HL-60/S4 treated with retinoic acid at 250 ng/mL for 4 days and 3 days (cell line): Measurements from ENCODE around the gene APBB2.

Experiments
- in situ Hi-C: fragments of 300-500 bp; cut with MboI; formaldehyde crosslinking; loops from 2 replicates; pipeline ENCODE4 v1.7.0; 2022; ENCODE audit warnings: low sequenced_read_pairs

The APBB2 gene

GRCh38 chr4:41197495-41197894, 16.8 kb downstream of the APBB2 start:
- in situ Hi-C loops: no loop called here

- in situ Hi-C loops: no loop called here
Observed at GRCh38 chr4:41196633-41197332, 17.6 kb downstream of the APBB2 start.

GRCh38 chr4:41192136-41192535, 22.2 kb downstream of the APBB2 start:
- in situ Hi-C loops: no loop called here

- in situ Hi-C loops: no loop called here
Observed at GRCh38 chr4:41189666-41190065, 24.7 kb downstream of the APBB2 start.

- in situ Hi-C loops: no loop called here
Observed at GRCh38 chr4:41189076-41189475, 25.3 kb downstream of the APBB2 start.

- in situ Hi-C loops: no loop called here
Observed at GRCh38 chr4:41185614-41186592, 28.4 kb downstream of the APBB2 start.

GRCh38 chr4:41184009-41184408, 30.3 kb downstream of the APBB2 start:
- in situ Hi-C loops: no loop called here

GRCh38 chr4:41183021-41183553, 31.3 kb downstream of the APBB2 start:
- in situ Hi-C loops: no loop called here

GRCh38 chr4:41181037-41181436, 33.3 kb downstream of the APBB2 start:
- in situ Hi-C loops: no loop called here

- in situ Hi-C loops: no loop called here
Observed at GRCh38 chr4:41179498-41180195, 34.7 kb downstream of the APBB2 start.

- in situ Hi-C loops: no loop called here
Observed at GRCh38 chr4:41178372-41179370, 35.7 kb downstream of the APBB2 start.

GRCh38 chr4:41177016-41177415, 37.3 kb downstream of the APBB2 start:
- in situ Hi-C loops: no loop called here

- in situ Hi-C loops: no loop called here
Observed at GRCh38 chr4:41176340-41176739, 38.0 kb downstream of the APBB2 start.

- in situ Hi-C loops: no loop called here
Observed at GRCh38 chr4:41175794-41176193, 38.5 kb downstream of the APBB2 start.

- in situ Hi-C loops: no loop called here
Observed at GRCh38 chr4:41174444-41174843, 39.9 kb downstream of the APBB2 start.

GRCh38 chr4:41172786-41173185, 41.6 kb downstream of the APBB2 start:
- in situ Hi-C loops: no loop called here

GRCh38 chr4:41169256-41169800, 45.0 kb downstream of the APBB2 start:
- in situ Hi-C loops: no loop called here

- in situ Hi-C loops: no loop called here
Observed at GRCh38 chr4:41167191-41167590, 47.2 kb downstream of the APBB2 start.

- in situ Hi-C loops: no loop called here
Observed at GRCh38 chr4:41164405-41164804, 49.9 kb downstream of the APBB2 start.

- in situ Hi-C loops: no loop called here
Observed at GRCh38 chr4:41161355-41161754, 53.0 kb downstream of the APBB2 start.
